HL-60 (cell line): ENCODE measurements around the gene SRPX.

Experiments
- DNase-seq, 2 experiments: peaks; one replicate each; pipeline ENCODE4 v3.0.0-alpha.2; 2010 to 2020; ENCODE audit warnings: low read depth in 1 of 2, low spot score in 1 of 2
- H3K27ac ChIP-seq: fragments of 250-450 bp; sonication (Bioruptor Pico); replicated peaks from 2 replicates; pipeline ENCODE4 v1.5.1; 2020; ENCODE audit warnings: mild to moderate bottlenecking, moderate library complexity
- H3K27me3 ChIP-seq: fragments of 250-450 bp; sonication (Bioruptor Pico); 2 replicates; pipeline ENCODE4 v1.5.1; 2021; ENCODE audit warnings: mild to moderate bottlenecking, moderate library complexity; ENCODE audit not compliant: insufficient read depth, poor library complexity, severe bottlenecking
- H3K4me3 ChIP-seq: replicated peaks from 2 replicates; pipeline ENCODE4 v1.5.1; 2011; ENCODE audit warnings: mild to moderate bottlenecking, control low read depth, low read length; ENCODE audit not compliant: insufficient read depth
- CTCF ChIP-seq: IDR thresholded peaks from one replicate; pipeline ENCODE4 v1.5.1; 2011; ENCODE audit warnings: low read length, control low read depth, inconsistent platforms; ENCODE audit not compliant: insufficient read depth
- GABPA ChIP-seq: IDR thresholded peaks from 2 replicates; pipeline ENCODE4 v1.6.1; 2012; ENCODE audit warnings: low read depth
- POLR2AphosphoS5 ChIP-seq: IDR thresholded peaks from 2 replicates; pipeline ENCODE4 v1.6.1; 2012; ENCODE audit warnings: low read depth
- REST ChIP-seq: IDR thresholded peaks from 2 replicates; pipeline ENCODE4 v1.6.1; 2012; ENCODE audit warnings: low read depth; ENCODE audit not compliant: insufficient replicate concordance
- SPI1 ChIP-seq: IDR thresholded peaks from 2 replicates; pipeline ENCODE4 v1.6.1; 2012; ENCODE audit warnings: low read depth, mild to moderate bottlenecking, borderline replicate concordance

Gene SRPX

DNA sequence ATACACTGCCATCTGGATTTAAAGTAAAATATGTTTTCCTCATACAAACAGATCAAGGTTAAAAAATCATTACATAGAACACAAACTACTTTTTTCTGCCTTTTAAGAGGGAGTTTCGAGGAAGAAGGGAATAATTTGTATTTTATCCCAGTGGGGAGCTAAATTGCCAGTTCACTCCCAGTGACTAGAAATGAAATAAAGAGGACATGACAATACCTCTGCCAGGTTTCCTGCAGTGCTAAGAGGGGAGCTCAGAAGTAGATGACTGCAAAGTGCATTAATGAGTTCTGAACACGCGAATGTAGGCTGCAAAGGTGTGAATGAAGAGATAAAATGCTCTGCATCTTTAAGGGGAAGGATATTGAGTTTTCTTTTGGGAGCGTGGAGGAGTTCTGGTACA is 69.7 kb downstream of the SRPX start:
- DNase-seq: no peak
- no peak for TF ChIP-seq REST
- no peak for TF ChIP-seq GABPA
- TF ChIP-seq SPI1: no peak
- TF ChIP-seq POLR2AphosphoS5: no peak
- TF ChIP-seq CTCF: no peak

GRCh38 chrX:38149016-38149415 is 71.7 kb downstream of the SRPX start:
- DNase-seq: no peak
- TF ChIP-seq SPI1 (no peak), POLR2AphosphoS5 (no peak), CTCF (no peak), GABPA (no peak), REST (no peak)
- Histone ChIP-seq H3K4me3 (no peak overlapping the region), H3K27ac (no peak overlapping the region), H3K27me3 (no peaks in the 10 kb centered on the region)

More for the DNA sequence above, 69.7 kb downstream of the SRPX start:
- H3K27ac ChIP-seq: no peak overlapping the region
- H3K27me3 ChIP-seq: no peaks in the 10 kb centered on the region
- H3K4me3 ChIP-seq: no peak overlapping the region

GRCh38 chrX:38142610-38143009 is 78.1 kb downstream of the SRPX start:
- no peak overlapping the region for H3K4me3 ChIP-seq

More at GRCh38 chrX:38142610-38143009, 78.1 kb downstream of the SRPX start:
- H3K27ac ChIP-seq: no peak overlapping the region
- no peak for DNase-seq
- H3K27me3 ChIP-seq: no peaks in the 10 kb centered on the region
- TF ChIP-seq POLR2AphosphoS5: no peak
- TF ChIP-seq REST: no peak
